Uterus (tissue), 2 donors: Measurements from ENCODE around the gene BCAS2.

Experiments used
- POLR2A ChIP-seq, 2 donors: fragments of 450-650 bp; IDR thresholded peaks; one replicate each; pipeline ENCODE4 v1.6.1; 2016; ENCODE audit warnings: antibody characterized with exemption in 2 of 2, mild to moderate bottlenecking in 1 of 2, moderate library complexity in 1 of 2
- TF ChIP-seq, protein P1 (sequence below), 4 experiments: fragments of 200-600 bp in 2 of 4; fragments of 450-650 bp in 2 of 4; sonication (generic) in 2 of 4; IDR thresholded peaks; one replicate each; pipeline ENCODE4 v1.5.1; 2016 to 2019; ENCODE audit warnings: antibody characterized with exemption in 4 of 4, mild to moderate bottlenecking in 2 of 4, moderate library complexity in 1 of 4

DNA sequence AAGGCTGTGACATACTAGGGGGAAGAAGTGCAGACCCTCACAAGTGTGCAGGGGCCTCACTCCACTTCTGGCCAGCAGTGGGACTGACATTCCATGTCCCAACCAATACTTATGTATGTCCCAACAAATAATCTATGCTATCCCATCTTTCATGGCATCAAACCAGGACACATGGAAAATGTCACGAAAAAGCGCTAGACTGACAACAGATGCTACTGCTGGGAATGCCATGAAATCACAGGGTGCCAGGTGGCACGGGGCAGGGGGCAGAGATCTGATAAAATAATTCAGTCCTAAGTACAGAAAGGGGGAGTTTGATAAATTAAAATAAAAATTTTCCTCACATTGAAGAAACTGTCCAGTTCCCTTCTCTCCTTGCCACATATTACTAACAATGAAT, 27.6 kb upstream of the BCAS2 start:
- TF ChIP-seq, protein P1, sequence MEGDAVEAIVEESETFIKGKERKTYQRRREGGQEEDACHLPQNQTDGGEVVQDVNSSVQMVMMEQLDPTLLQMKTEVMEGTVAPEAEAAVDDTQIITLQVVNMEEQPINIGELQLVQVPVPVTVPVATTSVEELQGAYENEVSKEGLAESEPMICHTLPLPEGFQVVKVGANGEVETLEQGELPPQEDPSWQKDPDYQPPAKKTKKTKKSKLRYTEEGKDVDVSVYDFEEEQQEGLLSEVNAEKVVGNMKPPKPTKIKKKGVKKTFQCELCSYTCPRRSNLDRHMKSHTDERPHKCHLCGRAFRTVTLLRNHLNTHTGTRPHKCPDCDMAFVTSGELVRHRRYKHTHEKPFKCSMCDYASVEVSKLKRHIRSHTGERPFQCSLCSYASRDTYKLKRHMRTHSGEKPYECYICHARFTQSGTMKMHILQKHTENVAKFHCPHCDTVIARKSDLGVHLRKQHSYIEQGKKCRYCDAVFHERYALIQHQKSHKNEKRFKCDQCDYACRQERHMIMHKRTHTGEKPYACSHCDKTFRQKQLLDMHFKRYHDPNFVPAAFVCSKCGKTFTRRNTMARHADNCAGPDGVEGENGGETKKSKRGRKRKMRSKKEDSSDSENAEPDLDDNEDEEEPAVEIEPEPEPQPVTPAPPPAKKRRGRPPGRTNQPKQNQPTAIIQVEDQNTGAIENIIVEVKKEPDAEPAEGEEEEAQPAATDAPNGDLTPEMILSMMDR (IDR thresholded peaks at IDR 0.05): no peak
- no peak for TF ChIP-seq POLR2A (IDR thresholded peaks at IDR 0.05)
